NCI-H82 treated with DMSO at 0.1 percent for 48 hours (cell line): ENCODE results near the gene WWOX.

ENCODE experiments used
- DNase-seq: peaks from one replicate; lab custom pipeline; 2025; ENCODE audit not compliant: unreplicated experiment; lab: John Stamatoyannopoulos, UW

The WWOX gene

DNA sequence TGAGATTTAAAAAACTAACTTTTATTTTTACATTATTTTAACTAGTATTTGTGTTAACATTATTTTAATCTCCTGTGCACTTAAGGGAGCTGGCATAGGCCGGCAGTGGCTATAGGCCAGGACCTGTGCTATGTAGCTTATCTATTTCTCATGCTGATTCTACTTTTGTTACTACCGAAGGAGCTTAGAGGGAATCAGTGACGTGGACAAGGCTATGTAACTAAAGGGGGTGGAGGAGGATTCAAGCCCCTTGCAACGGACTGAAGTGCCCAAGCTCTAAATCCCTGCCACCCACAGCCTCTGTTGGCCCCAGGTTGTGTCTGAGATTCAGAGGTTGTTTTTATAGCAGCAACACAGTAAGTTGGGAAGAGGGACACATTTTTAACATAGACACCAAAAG is 356.4 kb downstream of the WWOX start:
- DNase-seq, result no peak

DNA sequence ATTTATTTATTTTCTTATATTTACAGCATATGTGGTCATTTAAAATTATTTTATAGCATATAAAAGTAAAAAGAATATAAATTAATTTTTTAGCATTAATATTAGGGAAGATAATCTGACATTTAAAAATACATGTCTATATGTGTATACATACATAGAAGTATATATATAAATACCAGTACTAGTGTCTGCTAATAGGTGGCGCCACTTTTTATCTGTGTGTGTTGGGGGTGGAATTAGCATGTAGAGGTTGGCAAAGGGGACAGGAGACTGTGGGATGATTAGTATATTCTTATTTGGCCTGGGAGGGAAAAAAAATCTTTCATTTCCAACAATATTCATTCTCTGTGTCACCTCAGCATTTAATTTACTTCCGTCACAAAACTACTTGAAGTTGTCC is 359.1 kb downstream of the WWOX start:
- no peak for DNase-seq

- DNase-seq, result no peak
These were observed 361.0 kb downstream of the WWOX start for GRCh38 chr16:78460428-78460827.

DNA sequence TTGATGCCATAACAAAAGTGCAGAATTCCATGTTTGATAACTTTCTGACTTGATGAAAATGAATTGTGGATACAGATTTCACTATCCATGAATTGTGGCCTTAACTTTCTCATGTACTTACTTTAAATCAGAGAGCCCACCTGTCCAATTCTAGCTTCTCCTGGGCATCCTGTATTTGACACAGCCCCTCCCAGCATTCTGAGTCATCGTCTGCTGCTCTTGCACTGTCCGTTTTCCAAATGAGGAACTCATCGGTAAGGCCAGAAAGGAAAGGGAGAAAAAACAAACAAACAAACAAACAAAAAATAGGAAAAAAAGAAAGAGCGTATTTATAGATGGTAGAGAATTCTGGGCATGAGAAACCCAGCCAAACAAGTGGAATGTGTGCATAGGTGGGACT is 361.6 kb downstream of the WWOX start:
- DNase-seq, result no peak

DNA sequence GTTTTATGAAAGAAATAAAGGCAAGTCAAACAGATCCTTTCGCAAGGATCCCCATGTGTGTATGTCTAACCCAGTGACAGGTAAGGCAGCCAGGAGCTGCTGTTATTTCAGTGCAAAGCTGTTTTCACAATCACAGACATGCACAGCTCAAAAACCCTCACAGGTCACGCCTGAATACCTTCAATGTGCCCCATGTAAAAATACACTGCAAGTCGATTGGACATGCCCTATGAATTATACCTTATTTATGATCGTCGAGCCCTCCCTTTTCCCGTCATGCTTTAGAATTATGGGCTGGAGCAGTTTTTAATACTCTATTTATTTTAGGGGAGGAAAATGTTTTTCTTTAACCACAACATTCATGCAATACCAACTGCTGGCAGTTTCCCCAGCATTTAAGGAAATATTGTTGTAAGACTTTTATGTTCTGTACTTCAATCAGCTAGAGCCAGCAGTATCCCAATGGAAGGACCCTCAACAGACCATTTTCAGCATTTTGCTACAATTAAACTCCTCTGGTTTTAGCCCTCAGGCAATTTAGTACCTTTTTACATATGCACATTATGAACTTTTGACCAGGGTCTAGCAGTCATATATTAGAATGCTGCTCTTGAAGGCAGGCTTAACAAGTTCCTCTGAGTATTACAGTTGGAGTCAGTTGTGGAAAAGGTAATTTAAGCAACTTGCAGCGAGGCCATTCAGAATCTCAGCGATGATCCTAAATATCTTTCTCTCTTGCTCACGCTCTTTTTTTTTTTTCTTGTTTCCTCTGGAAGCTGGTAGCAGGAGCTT is 362.2 kb downstream of the WWOX start:
- DNase-seq, result no peak

DNA sequence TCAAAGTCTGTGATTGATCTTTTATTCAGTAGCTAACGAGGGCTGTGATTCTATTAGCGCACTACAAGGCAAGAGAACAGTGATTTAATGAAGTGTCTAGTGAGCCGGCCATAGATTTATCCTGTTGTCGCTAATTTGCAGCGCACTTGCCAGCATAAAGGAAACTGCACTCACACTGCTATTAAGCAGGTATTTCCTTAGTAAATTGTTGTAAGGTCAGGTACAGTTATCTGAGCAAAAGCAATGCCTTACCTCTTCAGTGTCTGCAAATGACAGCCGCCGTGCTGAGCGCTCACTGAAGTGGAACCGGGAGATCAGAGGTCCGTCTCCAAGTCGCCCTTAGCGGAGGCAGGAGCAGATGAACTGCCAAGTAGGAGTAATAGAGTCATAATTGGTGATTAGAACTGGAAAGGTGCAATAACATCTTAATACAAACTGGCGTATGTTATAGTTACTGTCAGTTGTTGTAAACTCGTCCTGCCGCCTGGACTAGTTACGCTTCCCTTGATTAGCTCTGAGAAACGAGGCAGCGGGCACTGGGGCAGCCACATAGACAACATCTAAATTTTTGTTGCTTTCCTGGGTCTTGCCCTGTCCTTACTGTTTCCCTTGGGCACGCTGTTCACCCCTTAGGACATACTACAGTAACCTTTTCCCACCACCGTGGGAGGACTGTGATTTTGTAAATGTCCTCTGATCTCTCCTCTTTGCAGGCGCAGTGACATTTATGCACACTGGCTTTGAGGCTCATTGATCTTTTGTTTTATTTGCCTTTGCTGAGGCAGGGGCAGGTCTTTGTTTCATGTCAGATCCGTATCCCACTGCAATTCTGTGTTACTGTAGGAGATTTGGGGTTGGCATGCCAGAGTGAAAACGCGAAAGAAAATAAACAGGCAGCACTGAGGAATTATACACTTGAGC is 363.1 kb downstream of the WWOX start:
- DNase-seq, result no peak

DNA sequence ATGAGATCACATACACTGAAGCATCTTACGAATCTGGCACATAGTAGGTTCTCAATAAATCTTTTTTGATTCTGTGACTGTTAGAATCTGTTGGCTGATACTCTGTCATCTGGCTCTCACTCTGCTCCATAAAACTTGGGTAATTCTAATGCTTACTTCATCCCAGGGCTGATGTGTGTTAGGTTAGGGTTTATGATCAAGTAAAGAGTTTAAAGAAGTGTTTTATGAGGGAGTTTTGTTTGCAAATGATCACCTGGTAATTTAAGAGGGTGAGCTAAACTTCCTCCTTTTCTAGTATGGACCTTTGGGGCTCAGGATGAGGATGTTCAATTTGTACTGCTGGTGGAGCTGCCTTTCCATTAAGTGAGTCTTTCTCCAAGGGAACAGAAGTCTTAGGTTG is 364.1 kb downstream of the WWOX start:
- no peak for DNase-seq

GRCh38 chr16:78464833-78465232 is 365.4 kb downstream of the WWOX start:
- no peak for DNase-seq

- DNase-seq, result no peak
These were observed 366.3 kb downstream of the WWOX start for GRCh38 chr16:78465730-78466129.

- DNase-seq, result no peak
These were observed 370.3 kb downstream of the WWOX start for GRCh38 chr16:78469787-78470186.

- no peak for DNase-seq
These were observed 373.7 kb downstream of the WWOX start for GRCh38 chr16:78473031-78473699.

- DNase-seq, result no peak
These were observed 375.3 kb downstream of the WWOX start for GRCh38 chr16:78474762-78475161.

- no peak for DNase-seq
These were observed 377.2 kb downstream of the WWOX start for GRCh38 chr16:78476615-78477014.

DNA sequence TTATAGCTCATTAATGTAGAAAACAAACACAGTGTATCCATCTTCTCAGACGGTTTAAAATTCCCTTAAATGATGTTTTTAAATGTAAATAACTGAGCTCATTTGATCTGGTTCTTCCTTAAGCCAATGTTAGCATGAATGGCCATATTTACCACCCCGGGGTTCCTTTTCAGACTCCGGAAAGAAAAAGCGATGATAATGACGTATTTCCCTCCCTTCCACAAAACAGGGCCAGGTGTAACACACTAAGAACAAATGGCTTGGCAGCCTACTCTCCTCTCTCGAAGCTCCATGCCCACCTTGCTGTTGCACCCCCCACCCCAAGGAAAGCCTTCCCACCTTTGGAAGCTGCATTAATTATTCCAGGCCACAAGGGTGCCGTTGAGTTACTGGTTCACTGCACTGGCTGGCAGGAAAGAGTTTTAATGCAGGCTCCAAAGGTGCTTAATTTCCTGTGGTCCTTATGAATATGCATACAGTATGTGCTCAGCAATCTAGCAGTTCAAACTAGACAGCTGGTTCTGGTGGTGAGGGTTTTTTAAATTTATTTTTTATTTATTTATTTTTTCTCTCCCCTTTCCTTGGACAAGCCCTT is 378.9 kb downstream of the WWOX start:
- no peak for DNase-seq

DNA sequence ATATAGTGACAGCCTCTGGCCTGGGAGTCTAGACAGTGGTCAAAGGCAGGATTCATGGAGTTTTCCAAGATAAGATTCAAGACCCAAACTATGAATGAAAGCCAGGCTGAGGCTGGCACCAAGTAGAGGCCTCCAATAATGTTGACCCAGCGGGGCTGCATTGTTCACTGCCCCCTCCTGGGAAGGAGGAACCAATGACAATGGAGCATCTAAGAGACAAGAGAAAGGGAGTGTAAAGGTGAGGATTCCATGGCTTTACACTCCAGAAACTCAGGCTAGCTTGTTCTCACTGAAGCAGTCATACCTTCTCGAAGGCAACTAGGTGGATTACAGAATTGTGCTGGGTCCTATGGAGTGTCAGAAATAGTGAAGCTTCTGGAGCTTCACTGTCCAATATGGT is 380.3 kb downstream of the WWOX start:
- DNase-seq, result no peak

DNA sequence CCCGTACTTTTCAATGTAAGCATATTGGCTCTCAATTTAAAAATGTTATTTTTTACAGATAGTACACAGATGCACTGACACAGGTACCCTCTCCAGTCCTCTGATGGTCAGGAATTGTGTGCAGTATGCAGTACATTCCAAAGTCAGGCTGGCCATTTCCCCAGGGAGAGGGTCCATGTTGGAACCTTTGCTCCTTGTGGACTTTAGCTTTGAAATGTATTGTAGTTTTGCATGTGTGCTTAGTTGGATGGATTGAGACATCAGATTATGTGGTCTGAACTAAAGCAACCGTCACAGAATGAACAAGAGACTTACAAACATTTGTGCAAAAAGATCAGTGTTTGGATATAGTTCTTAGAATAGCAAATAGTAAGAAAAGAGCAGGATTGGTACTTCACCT is 381.1 kb downstream of the WWOX start:
- no peak for DNase-seq

DNA sequence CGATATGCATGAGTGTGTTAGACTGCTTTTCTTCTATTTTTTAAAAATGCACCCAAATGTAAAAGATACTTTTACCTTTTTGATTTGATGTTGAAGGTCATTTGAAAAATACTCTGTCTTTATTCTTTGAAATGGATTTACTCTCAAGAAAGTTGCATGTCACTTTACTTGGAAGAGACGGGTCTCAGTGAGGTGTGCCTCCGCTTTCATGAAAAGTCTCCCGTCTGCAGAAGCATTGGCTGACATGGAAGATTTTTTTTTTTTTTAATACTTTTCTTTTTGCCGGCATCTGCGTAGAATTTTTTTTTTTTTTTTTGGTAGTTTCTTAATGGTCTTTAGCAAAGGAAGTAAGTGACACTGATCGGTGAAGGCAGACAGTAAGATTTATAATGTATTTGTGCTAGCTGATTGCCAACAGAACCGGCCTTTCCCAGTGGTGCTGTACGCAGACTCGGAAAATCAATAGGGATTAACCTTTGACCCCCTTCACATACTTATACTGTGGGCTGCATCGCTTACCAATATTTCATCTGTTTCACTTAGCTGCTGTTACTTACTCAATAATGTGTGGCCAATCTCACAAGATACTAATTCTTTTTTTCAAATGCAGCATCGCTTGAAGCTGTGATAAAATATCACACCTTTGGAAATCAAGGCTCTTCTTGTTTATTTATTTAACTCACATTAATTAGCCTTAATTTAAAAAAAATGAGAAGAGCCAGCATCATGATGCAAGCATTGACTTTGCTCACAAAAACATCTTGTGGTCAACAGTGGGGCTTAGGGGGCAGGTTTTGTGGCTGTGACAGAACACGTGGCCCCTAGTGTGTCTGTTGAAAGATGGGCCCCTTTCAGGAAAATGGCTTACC is 383.9 kb downstream of the WWOX start:
- DNase-seq, result peak; percentile 12

- no peak for DNase-seq
These were observed 385.1 kb downstream of the WWOX start for GRCh38 chr16:78484509-78485058.

DNA sequence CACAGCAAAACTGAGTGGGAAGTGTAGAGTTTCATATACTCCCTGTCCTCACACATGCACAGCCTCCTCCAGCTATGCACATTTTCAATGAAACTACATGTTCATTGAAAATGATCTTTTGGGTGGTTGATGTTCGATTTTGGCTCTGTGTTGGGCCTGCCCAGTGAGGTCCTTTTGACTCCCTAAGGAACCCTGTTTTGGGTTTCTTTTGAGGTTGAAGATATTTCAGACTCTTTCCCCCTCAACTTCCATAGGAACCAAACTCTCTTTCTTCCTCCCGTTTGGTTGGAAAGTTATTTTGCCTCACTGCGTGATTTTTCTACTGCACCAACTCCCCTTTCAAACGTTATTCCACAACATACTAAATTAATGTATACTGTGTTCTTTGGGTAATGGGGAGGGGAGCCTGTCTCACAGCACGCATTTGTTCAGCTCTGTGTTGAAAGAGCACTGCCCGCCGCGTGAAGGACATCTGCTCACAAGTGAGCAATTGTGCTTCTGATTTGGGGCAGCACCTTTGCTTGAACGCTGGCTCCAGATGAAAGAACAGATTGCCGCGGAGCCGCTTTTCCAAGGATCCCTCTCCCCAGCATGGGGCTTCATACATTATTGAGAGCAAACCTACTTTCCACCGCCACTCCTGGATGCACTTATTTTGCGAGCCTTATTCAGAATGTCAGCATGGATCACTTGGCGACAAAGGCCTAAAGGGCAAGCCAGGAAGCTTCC is 385.9 kb downstream of the WWOX start:
- no peak for DNase-seq
